WTC11 (cell line): ENCODE data around the gene CACNA1B. TPM values are rescaled to one million over a fixed set of nuclear protein-coding genes. Genes with fewer than 3 reads are reported as not detected.

ENCODE experiments used
- ATAC-seq: fragments of 200-7000 bp; cut with Tn5 transposase; 2 replicates; pipeline ENCODE4 v1.10.0; 2021; ENCODE audit warnings: mild to moderate bottlenecking, moderate library complexity
- CTCF ChIA-PET: fragments of 300-600 bp; sonication (Branson Sonifier 250); formaldehyde crosslinking; loops from one replicate; lab custom pipeline; 2021; ENCODE audit warnings: antibody characterized with exemption; lab: Charles Lee
- POLR2A ChIA-PET: fragments of 350-600 bp; sonication (Branson Sonifier 250); formaldehyde crosslinking; loops from one replicate; lab custom pipeline; 2021; ENCODE audit warnings: antibody characterized with exemption; lab: Charles Lee
- DNase-seq: peaks from one replicate; pipeline ENCODE4 v3.0.0; 2021; ENCODE audit warnings: low spot score
- H3K27ac Mint-ChIP-seq: 2 replicates; pipeline ENCODE4 v1.8.0; 2021; ENCODE audit warnings: mixed read lengths
- H3K27me3 Mint-ChIP-seq: 2 replicates; pipeline ENCODE4 v1.8.0; 2021; ENCODE audit warnings: low read depth, mild to moderate bottlenecking, moderate library complexity, mixed read lengths
- H3K36me3 Mint-ChIP-seq: 2 replicates; pipeline ENCODE4 v1.8.0; 2021; ENCODE audit warnings: mixed read lengths
- H3K4me1 Mint-ChIP-seq: 2 replicates; pipeline ENCODE4 v1.8.0; 2022; ENCODE audit warnings: mixed read lengths
- H3K4me3 Mint-ChIP-seq: 2 replicates; pipeline ENCODE4 v1.8.0; 2021; ENCODE audit warnings: mild to moderate bottlenecking, moderate library complexity, mixed read lengths
- H3K9me3 Mint-ChIP-seq: 2 replicates; pipeline ENCODE4 v1.8.0; 2021; ENCODE audit warnings: mixed read lengths
- ATF3 ChIP-seq: sonication (generic); formaldehyde crosslinking; conservative IDR thresholded peaks from 2 replicates; pipeline ENCODE4 v1.8.1; 2022; ENCODE audit warnings: mild to moderate bottlenecking, missing genetic modification reagents
- CTCF ChIP-seq: fragments of 200-600 bp; IDR thresholded peaks from 2 replicates; pipeline ENCODE4 v1.8.0; 2022; ENCODE audit warnings: antibody characterized with exemption
- E2F1 ChIP-seq: sonication (generic); formaldehyde crosslinking; IDR thresholded peaks from 2 replicates; pipeline ENCODE4 v1.8.0; 2022; ENCODE audit warnings: mild to moderate bottlenecking, missing genetic modification reagents
- E2F4 ChIP-seq: sonication (generic); formaldehyde crosslinking; IDR thresholded peaks from 2 replicates; pipeline ENCODE4 v1.8.1; 2022; ENCODE audit warnings: low read depth, mild to moderate bottlenecking, moderate library complexity, missing genetic modification reagents, borderline replicate concordance
- EMX1 ChIP-seq: fragments of 250-450 bp; sonication (Bioruptor Pico); IDR thresholded peaks from 2 replicates; pipeline ENCODE4 v1.8.0; 2021; ENCODE audit warnings: mild to moderate bottlenecking
- ETV6 ChIP-seq: sonication (generic); formaldehyde crosslinking; IDR thresholded peaks from 2 replicates; pipeline ENCODE4 v1.8.1; 2022; ENCODE audit warnings: mild to moderate bottlenecking, missing genetic modification reagents
- FOXP1 ChIP-seq: sonication (generic); formaldehyde crosslinking; IDR thresholded peaks from 2 replicates; pipeline ENCODE4 v1.8.0; 2022; ENCODE audit warnings: missing genetic modification reagents, mild to moderate bottlenecking, moderate library complexity, borderline replicate concordance
- NR2C2 ChIP-seq: sonication (generic); formaldehyde crosslinking; IDR thresholded peaks from 2 replicates; pipeline ENCODE4 v1.8.0; 2022; ENCODE audit warnings: mild to moderate bottlenecking, missing genetic modification reagents
- RORB ChIP-seq: fragments of 250-450 bp; sonication (Bioruptor Pico); IDR thresholded peaks from 2 replicates; pipeline ENCODE4 v1.9.0; 2021; ENCODE audit warnings: mild to moderate bottlenecking
- SMAD4 ChIP-seq: sonication (generic); formaldehyde crosslinking; IDR thresholded peaks from 2 replicates; pipeline ENCODE4 v1.8.0; 2022; ENCODE audit warnings: mild to moderate bottlenecking, missing genetic modification reagents
- SOX15 ChIP-seq: fragments of 250-450 bp; sonication (Bioruptor Pico); IDR thresholded peaks from 2 replicates; pipeline ENCODE4 v1.9.0; 2021; ENCODE audit warnings: mild to moderate bottlenecking
- TCF7 ChIP-seq: sonication (generic); formaldehyde crosslinking; IDR thresholded peaks from 2 replicates; pipeline ENCODE4 v1.8.0; 2022; ENCODE audit warnings: mild to moderate bottlenecking, low read depth, missing genetic modification reagents, moderate library complexity
- TEAD4 ChIP-seq: sonication (generic); formaldehyde crosslinking; IDR thresholded peaks from 2 replicates; pipeline ENCODE4 v1.8.0; 2022; ENCODE audit warnings: mild to moderate bottlenecking, missing genetic modification reagents
- USF1 ChIP-seq: sonication (generic); formaldehyde crosslinking; IDR thresholded peaks from 2 replicates; pipeline ENCODE4 v1.8.0; 2022; ENCODE audit warnings: mild to moderate bottlenecking, missing genetic modification reagents
- USF2 ChIP-seq: sonication (generic); formaldehyde crosslinking; IDR thresholded peaks from 2 replicates; pipeline ENCODE4 v1.8.1; 2023; ENCODE audit warnings: mild to moderate bottlenecking, missing genetic modification reagents, moderate library complexity
- ZBTB43 ChIP-seq: sonication (generic); formaldehyde crosslinking; IDR thresholded peaks from 2 replicates; pipeline ENCODE4 v1.8.1; 2023; ENCODE audit warnings: mild to moderate bottlenecking, missing genetic modification reagents
- ZMAT4 ChIP-seq: fragments of 250-450 bp; sonication (Bioruptor Pico); IDR thresholded peaks from 2 replicates; pipeline ENCODE4 v1.9.0; 2021; ENCODE audit warnings: mild to moderate bottlenecking
- ZNF263 ChIP-seq: sonication (generic); formaldehyde crosslinking; IDR thresholded peaks from 2 replicates; pipeline ENCODE4 v1.8.1; 2022; ENCODE audit warnings: low read depth, mild to moderate bottlenecking, moderate library complexity, missing genetic modification reagents
- total RNA-seq: library from RNA; stranded (reverse); gene quantifications from 3 replicates; pipeline ENCODE4 v1.2.3, GENCODE V29; 2021

Gene CACNA1B
- total RNA-seq, 1 experiment from 2014 or later = 8.4 TPM

GRCh38 chr9:137837345-137838278 lies 40.0 kb upstream of the CACNA1B start:
- no peaks in the 10 kb centered on the region for H3K4me1 Mint-ChIP-seq
- peaks cover 3% of the 10 kb centered on the region; the same call in 1 of the 2 replicates for H3K9me3 Mint-ChIP-seq
- no peak overlapping the region for H3K27ac Mint-ChIP-seq
- ChIA-PET CTCF (interaction anchor here (1.3 to 2.0 kb wide), 3 partner anchors 19 to 185 kb away, joined by 4 to 8 read pairs (median 6); no protein-coding TSS in a partner anchor), POLR2A (no interaction called here)
- peaks cover 9% of the 10 kb centered on the region for H3K36me3 Mint-ChIP-seq
- TF ChIP-seq ZBTB43 (CRISPR knock-in tag) (no peak), TCF7 (CRISPR knock-in tag) (no peak), USF2 (no peak), E2F1 (CRISPR knock-in tag) (no peak), ATF3 (CRISPR knock-in tag) (no peak), SMAD4 (CRISPR knock-in tag) (no peak), SOX15 (CRISPR knock-in tag) (no peak), RORB (CRISPR knock-in tag) (no peak), E2F4 (CRISPR knock-in tag) (no peak), ETV6 (CRISPR knock-in tag) (no peak), EMX1 (CRISPR knock-in tag) (no peak)
- no peak overlapping the region for H3K4me3 Mint-ChIP-seq
- DNase-seq (no peak), ATAC-seq (peak; percentile 14)
- no peaks in the 10 kb centered on the region for H3K27me3 Mint-ChIP-seq

- TF ChIP-seq CTCF (no peak), TEAD4 (CRISPR knock-in tag) (no peak)
- POLR2A ChIA-PET = no interaction called here
- H3K4me1 Mint-ChIP-seq = no peaks in the 10 kb centered on the region
- CTCF ChIA-PET = no interaction called here
- H3K27me3 Mint-ChIP-seq = no peaks in the 10 kb centered on the region
- H3K36me3 Mint-ChIP-seq = peaks cover 11% of the 10 kb centered on the region
- ATAC-seq (no peak), DNase-seq (no peak)
- peaks cover 8% of the 10 kb centered on the region for H3K9me3 Mint-ChIP-seq
- H3K4me3 Mint-ChIP-seq = no peak overlapping the region
- H3K27ac Mint-ChIP-seq = no peak overlapping the region
Observed at GRCh38 chr9:137838576-137838975, 39.0 kb upstream of the CACNA1B start.

GRCh38 chr9:137843355-137843754 lies 34.2 kb upstream of the CACNA1B start:
- no peak for ATAC-seq
- POLR2A ChIA-PET = no interaction called here

More at GRCh38 chr9:137843355-137843754, 34.2 kb upstream of the CACNA1B start:
- CTCF ChIA-PET = no interaction called here
- DNase-seq = no peak
- TF ChIP-seq USF1 (CRISPR knock-in tag) (no peak), E2F4 (CRISPR knock-in tag) (no peak), ETV6 (CRISPR knock-in tag) (no peak), NR2C2 (CRISPR knock-in tag) (no peak), ZNF263 (CRISPR knock-in tag) (no peak), FOXP1 (CRISPR knock-in tag) (no peak), ZMAT4 (CRISPR knock-in tag) (no peak)
- Mint-ChIP-seq H3K9me3 (peaks cover 13% of the 10 kb centered on the region), H3K36me3 (peaks cover 6% of the 10 kb centered on the region), H3K27ac (no peak overlapping the region), H3K27me3 (no peaks in the 10 kb centered on the region), H3K4me1 (no peaks in the 10 kb centered on the region), H3K4me3 (no peak overlapping the region)
